ENCODE data around the gene TLN1. TPM values are rescaled to one million over a fixed set of nuclear protein-coding genes. Genes with fewer than 3 reads are reported as not detected.

Gene TLN1
- total RNA-seq, 1 donor from 2014 or later, result 378 TPM

- intact Hi-C loops (cut with micrococcal nuclease), result loop anchor here (1.0 to 10.0 kb wide), 5 partner anchors 163 to 1025 kb away; partner anchors contain the start of genes ARID3C, CLTA, DCTN3 and GNE
Measured at GRCh38 chr9:35649431-35650340, 82.3 kb downstream of the TLN1 start.

Other genes starting within 250 kb of the TLN1 start
- gene RUSC2, start 242.1 kb downstream of the TLN1 start, total RNA-seq, result 3.6 and 3.8 TPM in 2 replicates
- 32.6 and 37.1 TPM in 2 replicates for gene TESK1, start 126.9 kb downstream of the TLN1 start, total RNA-seq
- 6.9 and 7.6 TPM in 2 replicates for gene CD72, start 113.8 kb downstream of the TLN1 start, total RNA-seq
- gene SIT1, start 81.3 kb downstream of the TLN1 start, total RNA-seq, result 218 and 222 TPM in 2 replicates
- gene RMRP, start 74.2 kb downstream of the TLN1 start, total RNA-seq, result 4,811 and 5,239 TPM in 2 replicates
- gene CCDC107, start 73.9 kb downstream of the TLN1 start, total RNA-seq, result 29.0 and 32.1 TPM in 2 replicates
- gene ARHGEF39, start 67.0 kb downstream of the TLN1 start, total RNA-seq, result 7.8 and 8.7 TPM in 2 replicates
- gene CA9, start 58.3 kb downstream of the TLN1 start, total RNA-seq, result 0.15 TPM in 1 of 2 replicates, not detected in the other
- 4.6 and 9.9 TPM in 2 replicates for gene TPM2, start 42.3 kb downstream of the TLN1 start, total RNA-seq
- 22.9 and 24.0 TPM in 2 replicates for gene CREB3, start 471 bp upstream of the TLN1 start, total RNA-seq
- gene GBA2, start 17.0 kb upstream of the TLN1 start, total RNA-seq, result 61.0 and 63.1 TPM in 2 replicates
- 26.3 and 26.5 TPM in 2 replicates for gene RGP1, start 17.1 kb upstream of the TLN1 start, total RNA-seq
- not detected in 2 replicates for gene MSMP, start 22.1 kb upstream of the TLN1 start, total RNA-seq
- 10.4 and 12.0 TPM in 2 replicates for gene NPR2, start 59.4 kb upstream of the TLN1 start, total RNA-seq
- gene SPAG8, start 80.1 kb upstream of the TLN1 start, total RNA-seq, result 0.90 and 0.96 TPM in 2 replicates
- 50.5 and 51.0 TPM in 2 replicates for gene HINT2, start 82.8 kb upstream of the TLN1 start, total RNA-seq
- not detected in 2 replicates for gene FAM221B, start 96.5 kb upstream of the TLN1 start, total RNA-seq
- gene TMEM8B, start 97.0 kb upstream of the TLN1 start, total RNA-seq, result 1.7 and 2.5 TPM in 2 replicates
- not detected in 2 replicates for gene OR13J1, start 138.2 kb upstream of the TLN1 start, total RNA-seq
- gene HRCT1, start 174.0 kb upstream of the TLN1 start, total RNA-seq, result not detected in 2 replicates
- gene SPAAR, start 177.3 kb upstream of the TLN1 start, total RNA-seq, result not detected in 2 replicates
- not detected in 2 replicates for gene OR2S2, start 226.0 kb upstream of the TLN1 start, total RNA-seq